HL-60/S4 (cell line): ENCODE data around the gene ANK3.
"Not testable (repeated sequence)": the region's sequence is repeated elsewhere in the genome, so short reads cannot be mapped to it uniquely, and the experiment has no call there.

Experiments used
- in situ Hi-C: fragments of 300-500 bp; cut with MboI; formaldehyde crosslinking; loops from 2 replicates; pipeline ENCODE4 v1.14.3; 2022; ENCODE audit warnings: low sequenced_read_pairs

Gene ANK3

DNA sequence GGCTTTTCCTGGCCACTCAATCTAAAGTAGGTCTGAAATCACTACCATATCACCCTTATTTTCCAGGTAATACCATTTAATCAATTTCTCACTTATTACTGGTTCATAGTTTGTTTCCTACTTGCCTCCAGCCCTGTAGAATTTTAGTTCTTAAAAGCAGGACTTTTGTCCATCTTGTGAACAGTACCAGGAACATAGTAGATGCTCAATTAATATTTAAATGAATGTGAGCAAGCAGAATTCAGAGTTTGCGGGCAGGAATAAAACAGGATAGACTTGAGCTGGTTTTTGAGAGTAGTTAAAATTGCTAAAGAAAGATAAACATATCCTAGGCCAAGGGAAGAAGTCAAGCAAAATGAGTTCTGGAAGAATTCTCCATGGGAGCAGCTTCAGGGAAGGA, 77.9 kb downstream of the ANK3 start:
- in situ Hi-C loops, result no loop called here

GRCh38 chr10:60310740-60311139, 78.9 kb downstream of the ANK3 start:
- in situ Hi-C loops, result no loop called here

DNA sequence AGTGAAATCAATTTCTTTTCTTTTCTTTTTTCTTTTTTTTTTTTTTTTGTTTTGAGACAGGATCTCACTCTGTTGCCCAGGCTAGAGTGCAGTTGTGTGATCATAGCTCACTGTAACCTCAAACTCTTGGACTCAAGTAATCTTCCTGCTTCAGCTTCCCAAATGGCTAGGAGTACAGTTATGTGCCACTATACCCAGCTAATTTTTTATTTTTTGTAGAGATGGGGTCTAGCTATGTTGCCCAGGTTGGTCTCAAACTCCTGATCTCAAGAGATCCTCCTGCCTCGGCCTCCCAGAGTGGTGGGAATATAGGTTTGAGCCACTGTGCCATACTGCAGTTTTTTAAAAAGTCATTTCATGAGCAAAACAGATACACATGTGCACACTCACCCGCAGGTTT, 79.8 kb downstream of the ANK3 start:
- in situ Hi-C loops, result no loop called here

- in situ Hi-C loops, result no loop called here
Measured at GRCh38 chr10:60309371-60309770, 80.3 kb downstream of the ANK3 start.

DNA sequence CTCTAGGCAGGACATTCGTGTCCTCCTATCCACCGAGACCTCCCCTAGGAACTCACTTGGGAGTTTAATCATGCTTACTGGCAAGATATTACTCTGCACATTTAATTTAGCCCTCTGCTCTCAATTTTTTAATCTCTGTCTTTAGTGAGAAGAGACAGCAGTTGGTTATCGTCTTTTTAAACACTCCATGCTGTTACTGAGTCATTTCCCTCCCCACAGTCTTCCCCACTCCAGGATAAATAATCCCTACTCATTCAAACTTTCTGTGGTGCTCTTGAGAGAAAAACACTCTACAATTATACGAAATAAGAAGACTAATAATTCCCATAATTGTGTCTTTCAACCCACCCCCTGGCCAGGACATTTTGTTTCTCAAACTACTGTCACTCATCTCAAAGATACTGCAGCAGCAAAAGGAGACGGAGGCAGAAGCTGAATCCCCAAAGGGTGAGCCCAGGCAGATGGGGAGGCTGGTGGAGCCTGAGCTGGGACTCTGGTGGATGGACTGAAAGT, 84.2 kb downstream of the ANK3 start:
- in situ Hi-C loops, result no loop called here

DNA sequence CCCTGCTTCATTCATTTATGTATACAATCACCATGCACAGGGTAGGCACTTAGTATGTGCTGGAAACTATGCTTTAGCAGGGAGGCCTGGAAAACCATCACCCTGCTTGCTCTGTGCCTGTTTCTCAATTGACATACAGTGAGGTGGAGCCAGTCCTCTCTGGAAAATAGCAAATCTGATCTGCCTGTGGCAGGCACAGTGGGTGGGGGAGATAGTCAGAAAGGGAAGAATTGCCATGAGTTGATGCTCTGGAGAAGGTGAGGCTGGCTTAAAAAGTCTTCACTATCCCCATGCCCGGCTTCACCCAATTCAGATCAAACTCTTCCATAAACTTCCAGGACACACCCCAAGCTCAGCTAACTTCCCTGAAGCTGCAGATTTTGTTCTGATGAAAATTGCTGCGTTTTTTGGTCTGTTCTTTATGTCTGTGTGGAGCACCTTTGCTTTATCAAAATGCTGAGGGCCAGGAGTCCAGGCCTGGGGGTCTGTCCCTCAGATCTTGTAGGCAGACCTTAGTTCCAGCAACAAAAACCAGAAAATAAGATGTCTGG, 84.8 kb downstream of the ANK3 start:
- in situ Hi-C loops, result no loop called here

- in situ Hi-C loops, result no loop called here
Measured at GRCh38 chr10:60303778-60304177, 85.9 kb downstream of the ANK3 start.

GRCh38 chr10:60299961-60300883, 89.5 kb downstream of the ANK3 start:
- in situ Hi-C loops, result no loop called here

- in situ Hi-C loops, result no loop called here
Measured at GRCh38 chr10:60299390-60299778, 90.3 kb downstream of the ANK3 start.

GRCh38 chr10:60298408-60299389, 91.0 kb downstream of the ANK3 start:
- in situ Hi-C loops, result no loop called here

GRCh38 chr10:60296073-60296472, 93.6 kb downstream of the ANK3 start:
- in situ Hi-C loops, result no loop called here

- in situ Hi-C loops, result no loop called here
Measured at GRCh38 chr10:60295028-60295937, 94.4 kb downstream of the ANK3 start.

GRCh38 chr10:60293581-60294175, 96.0 kb downstream of the ANK3 start:
- in situ Hi-C loops, result no loop called here

DNA sequence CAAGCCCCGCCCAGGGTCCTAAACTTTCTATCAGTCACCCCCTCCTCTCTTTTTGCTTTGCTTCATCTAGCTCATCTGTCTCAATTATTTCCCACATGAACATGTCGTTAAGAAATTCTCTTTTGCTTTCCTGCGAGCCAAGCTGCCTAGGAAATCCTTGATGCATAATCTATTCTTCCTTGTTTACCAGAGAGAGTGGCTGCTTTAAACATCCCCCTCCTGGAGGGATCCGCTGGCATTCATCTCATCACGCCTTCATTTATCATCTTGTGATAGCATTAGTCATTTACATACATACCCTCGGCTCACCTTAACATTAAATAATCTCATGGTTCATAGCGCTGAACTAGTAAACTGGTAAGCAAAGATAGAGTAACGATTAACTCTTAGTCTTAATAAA, 96.7 kb downstream of the ANK3 start:
- in situ Hi-C loops, result no loop called here

GRCh38 chr10:60292536-60292935, 97.1 kb downstream of the ANK3 start:
- in situ Hi-C loops, result not testable (repeated sequence)

GRCh38 chr10:60291344-60291930, 98.2 kb downstream of the ANK3 start:
- in situ Hi-C loops, result no loop called here

DNA sequence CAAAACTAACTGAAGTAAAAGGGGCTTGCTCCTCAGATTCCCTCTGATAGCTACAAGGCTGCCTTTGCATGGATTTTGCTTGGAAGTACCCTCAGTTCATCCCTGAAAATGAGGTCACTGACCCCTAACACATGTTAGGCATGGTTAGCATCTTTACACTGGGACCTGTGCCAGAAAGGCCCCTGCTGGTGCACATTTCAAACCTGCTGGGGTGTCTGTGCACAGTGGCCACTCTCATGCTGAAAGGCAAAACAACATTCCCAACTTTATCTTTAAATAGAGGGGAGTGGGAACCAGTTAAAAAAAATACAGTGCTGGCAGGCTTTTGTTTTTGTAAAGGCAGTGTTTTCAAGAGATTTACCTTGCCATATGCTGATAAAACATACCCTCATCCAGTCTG, 99.1 kb downstream of the ANK3 start:
- in situ Hi-C loops, result no loop called here

GRCh38 chr10:60289800-60290199, 99.9 kb downstream of the ANK3 start:
- in situ Hi-C loops, result no loop called here

GRCh38 chr10:60288256-60288655, 101.4 kb downstream of the ANK3 start:
- in situ Hi-C loops, result no loop called here
